HG02623 (cell line): ENCODE data around the gene SEPTIN10.
"Not testable (repeated sequence)": the region's sequence is repeated elsewhere in the genome, so short reads cannot be mapped to it uniquely, and the experiment has no call there.

Experiments
- ATAC-seq: cut with Tn5 transposase; IDR thresholded peaks from one replicate; pipeline ENCODE4 v1.9.1; 2021; ENCODE audit warnings: moderate library complexity; ENCODE audit not compliant: unreplicated experiment

SEPTIN10 gene

GRCh38 chr2:109607766-109608165 lies 6.0 kb downstream of the SEPTIN10 start:
- no peak for ATAC-seq

GRCh38 chr2:109604597-109604996 lies 9.2 kb downstream of the SEPTIN10 start:
- no peak for ATAC-seq

DNA sequence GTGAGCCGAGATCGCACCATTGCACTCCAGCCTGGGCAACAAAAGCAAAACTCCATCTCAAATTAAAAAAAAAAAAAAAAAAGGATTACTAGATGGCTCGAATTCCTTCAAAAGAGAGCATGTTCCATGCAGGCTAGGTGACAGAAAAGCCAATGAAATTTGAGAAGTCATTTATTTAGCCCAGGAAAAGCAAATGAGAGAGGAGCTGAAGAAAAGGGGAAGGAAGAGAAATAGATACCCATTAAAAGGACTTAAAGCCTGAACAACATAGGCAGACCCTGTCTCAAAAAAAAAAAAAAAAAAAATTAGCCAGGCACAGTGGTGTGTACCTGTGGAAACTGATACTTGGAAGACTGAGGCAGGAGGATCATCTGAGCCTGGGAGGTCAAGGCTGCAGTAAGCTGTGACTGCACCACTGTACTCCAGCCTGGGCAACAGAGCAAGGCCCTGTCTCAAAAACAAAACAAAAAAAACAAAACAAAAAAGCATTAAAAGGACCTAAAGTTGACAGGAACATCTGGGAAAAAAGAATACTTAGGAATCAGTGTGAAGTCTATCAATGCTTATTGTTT lies 11.1 kb downstream of the SEPTIN10 start:
- no peak for ATAC-seq

DNA sequence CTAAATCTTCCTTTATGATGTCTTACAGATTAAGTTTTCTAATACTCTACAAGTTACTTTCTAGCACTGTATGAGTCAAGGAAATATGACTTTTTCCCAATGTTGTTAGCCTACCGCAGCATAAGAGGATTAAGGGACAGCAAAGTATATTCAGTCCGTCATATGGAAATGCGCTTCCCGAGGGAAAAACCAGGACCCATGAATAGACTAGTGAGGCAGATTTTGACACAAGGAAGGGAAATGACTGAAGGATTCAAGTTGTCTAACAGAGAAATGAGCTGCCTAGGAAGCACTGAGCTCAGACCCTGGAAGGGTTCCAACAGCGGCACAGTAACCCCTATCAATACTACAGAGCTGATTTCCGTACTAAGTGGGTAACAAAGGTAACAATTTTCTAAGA lies 12.0 kb downstream of the SEPTIN10 start:
- no peak for ATAC-seq

- ATAC-seq: no peak
Observed at GRCh38 chr2:109597283-109597682, 16.5 kb downstream of the SEPTIN10 start.

- no peak for ATAC-seq
Observed at GRCh38 chr2:109595644-109596043, 18.1 kb downstream of the SEPTIN10 start.

GRCh38 chr2:109594246-109594885 lies 19.4 kb downstream of the SEPTIN10 start:
- no peak for ATAC-seq

DNA sequence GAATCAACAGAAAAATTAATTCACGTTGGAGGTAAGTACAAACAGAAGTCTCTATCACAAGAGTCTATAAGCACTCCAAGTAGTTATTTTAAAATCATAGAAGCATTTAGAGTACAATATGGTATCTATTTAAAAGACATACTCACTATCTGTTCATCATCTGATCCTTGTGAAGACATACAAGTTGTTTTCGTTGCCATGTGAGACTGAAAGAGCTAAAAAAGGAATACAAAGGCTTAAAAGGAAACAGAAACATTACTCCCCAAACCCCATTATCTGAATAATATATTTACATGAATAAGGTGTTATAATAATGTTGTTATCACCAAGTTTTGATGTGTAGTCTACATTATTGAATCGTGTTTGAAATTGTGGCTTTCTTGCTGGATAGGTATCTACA lies 20.9 kb downstream of the SEPTIN10 start:
- ATAC-seq: no peak

DNA sequence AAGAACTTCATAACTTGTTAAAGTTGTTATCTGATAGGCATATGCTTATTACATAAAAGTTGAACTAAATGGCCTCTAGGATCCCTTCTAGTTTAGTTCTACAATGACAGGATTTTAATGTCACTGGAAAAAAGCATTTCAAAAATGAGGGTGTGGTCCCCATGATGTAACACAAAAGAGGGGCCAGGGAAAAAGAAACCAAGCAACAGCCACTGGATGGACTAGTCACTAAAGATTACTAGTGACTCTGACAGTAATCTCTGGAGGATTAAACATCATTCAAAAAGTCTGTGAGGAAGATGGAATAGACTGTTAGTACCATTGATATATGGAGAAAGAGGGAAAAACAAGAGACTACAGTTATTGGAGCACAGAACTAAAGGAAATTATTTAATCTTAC lies 22.6 kb downstream of the SEPTIN10 start:
- ATAC-seq: no peak

DNA sequence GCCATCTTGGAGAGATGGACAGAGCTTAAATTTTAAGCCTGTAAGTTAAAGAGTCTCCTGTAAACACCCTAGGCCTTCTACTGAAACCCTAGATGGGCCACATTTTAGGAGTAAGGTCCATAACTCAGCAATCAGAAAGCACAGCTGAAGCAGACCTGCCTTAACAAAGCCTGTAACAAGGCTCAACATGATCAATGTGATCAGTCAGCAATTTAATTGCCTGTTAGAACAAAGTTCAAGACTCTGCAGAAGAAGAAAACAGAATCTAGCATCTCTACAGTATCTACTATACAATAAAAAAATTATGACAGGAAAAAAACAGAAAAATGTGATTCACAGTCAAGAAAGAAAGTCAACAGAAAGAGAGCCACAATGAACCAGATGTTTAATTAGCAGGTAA lies 27.1 kb downstream of the SEPTIN10 start:
- no peak for ATAC-seq

DNA sequence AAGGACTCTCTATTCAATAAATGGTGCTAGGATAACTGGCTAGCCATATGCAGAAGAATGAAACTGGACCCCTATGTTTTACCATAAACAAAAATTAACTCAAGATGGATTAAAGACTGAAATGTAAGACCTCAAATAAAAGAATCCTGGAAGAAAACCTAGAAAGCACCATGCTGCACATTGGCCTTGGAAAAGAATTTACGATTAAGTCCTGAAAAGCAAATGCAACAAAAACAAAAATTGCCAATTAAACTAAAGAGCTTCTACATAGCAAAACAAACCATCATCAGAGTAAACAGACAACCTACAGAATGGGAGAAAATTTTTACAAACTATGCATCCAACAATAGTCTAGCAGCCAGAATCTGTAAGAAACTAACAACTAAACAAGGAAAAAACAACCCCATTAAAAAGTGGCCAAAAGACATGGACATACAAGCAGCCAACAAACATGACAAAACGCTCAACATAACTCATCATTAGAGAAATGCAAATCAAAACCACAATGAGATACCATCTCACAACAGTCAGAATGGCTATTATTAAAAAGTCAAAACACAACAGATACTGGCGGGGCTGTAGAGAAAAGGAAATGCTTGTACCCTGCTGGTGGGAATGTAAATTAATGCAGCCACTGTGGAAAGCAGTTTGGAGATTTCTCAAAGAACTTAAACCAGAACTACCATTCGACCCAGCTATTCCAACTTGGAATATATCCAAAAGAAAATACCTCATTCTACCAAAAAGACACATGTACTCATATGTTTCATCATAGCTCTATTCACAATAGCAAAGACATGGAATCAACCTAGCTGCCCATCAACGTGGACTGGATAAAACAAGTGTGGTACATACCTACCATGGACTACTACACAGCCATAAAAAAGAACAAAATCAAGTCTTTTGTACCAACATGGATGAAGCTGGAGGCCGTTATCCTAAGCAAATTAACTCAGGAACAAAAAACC lies 30.6 kb downstream of the SEPTIN10 start:
- no peak for ATAC-seq

- ATAC-seq: not testable (repeated sequence)
Observed at GRCh38 chr2:109577630-109578029, 36.1 kb downstream of the SEPTIN10 start.

- no peak for ATAC-seq
Observed at GRCh38 chr2:109575373-109575772, 38.4 kb downstream of the SEPTIN10 start.

DNA sequence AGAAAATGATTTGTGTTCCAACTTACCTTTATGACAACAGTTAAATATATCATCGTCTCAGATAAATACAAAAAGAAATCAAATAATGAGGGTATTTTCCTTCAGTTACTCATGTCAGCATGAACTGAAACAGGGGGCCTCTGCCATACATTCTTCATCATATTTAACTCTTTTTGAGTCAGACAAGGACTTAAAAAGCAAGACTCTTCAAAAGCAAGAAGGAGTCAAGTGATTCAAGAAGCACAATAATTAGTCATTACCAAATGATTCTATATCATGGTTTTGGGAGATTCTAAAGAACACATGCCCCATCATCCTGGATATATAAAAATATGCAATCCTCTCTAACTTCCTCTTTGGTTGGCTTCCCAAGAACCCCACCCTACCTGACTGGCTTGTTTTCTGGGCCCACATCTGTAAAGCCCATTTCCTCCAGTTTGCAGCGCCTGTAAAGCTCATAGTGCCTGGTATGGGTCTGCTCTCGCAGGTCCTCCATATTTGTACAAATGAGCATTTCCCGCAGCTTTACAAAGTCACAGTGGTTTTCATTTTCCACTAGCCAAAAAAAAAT lies 49.7 kb downstream of the SEPTIN10 start:
- ATAC-seq: no peak

DNA sequence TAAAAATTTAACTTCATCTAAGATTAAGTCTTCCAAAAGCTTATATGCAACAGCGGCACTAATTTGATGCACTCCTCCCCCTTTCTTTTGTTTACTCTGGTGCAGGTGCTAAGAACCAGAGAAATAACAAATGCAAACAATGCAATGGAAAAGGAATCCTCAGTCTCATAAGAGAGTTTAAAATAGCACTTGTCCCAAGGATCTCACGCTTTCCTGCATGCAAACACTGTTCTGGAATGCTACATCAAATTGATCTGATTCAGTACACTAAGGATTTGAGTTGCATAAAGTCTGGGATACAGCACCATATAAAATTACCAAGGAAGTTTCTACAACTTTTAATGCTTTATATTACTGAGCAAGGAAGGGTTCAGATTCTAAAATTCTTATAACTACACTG lies 50.5 kb downstream of the SEPTIN10 start:
- no peak for ATAC-seq

GRCh38 chr2:109562421-109562820 lies 51.3 kb downstream of the SEPTIN10 start:
- no peak for ATAC-seq

DNA sequence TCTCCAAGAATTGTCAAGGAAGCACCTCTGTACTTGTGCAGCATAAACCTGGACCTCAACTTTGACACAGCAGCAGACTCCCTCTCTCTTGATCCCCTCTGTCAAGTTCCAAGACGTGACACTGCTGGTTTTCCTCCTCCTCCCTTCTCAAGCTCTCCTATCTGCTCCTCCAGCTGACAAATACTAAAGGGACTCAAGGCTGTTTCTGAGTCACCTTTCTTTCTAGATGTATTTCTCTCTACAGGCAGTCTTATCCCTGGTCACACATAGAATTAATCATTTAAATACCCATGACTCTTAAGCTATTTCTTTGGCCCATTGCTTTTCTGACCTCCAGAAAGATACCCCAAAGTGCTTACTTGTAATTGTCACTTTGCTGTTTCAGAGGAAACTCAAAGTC lies 53.5 kb downstream of the SEPTIN10 start:
- no peak for ATAC-seq

GRCh38 chr2:109558076-109558882 lies 55.5 kb downstream of the SEPTIN10 start:
- no peak for ATAC-seq

DNA sequence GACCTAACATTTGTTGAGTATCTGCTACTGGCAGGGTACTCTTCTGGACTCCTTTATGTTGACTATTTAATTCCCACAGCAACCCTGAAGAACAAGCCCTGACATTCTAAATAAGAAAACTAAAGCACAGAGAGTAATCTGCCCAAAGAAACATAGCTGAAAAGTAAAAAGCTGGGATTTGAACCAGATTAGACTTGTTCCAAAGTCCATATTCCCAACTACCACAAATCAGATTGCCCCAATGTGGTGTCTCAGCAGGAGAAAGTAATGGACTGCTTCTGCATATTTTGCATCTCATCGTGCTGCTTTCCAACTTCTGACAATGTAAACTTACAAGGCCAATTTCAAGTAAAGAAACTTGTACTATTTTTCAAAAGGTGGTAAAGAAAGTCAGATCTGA lies 56.5 kb downstream of the SEPTIN10 start:
- no peak for ATAC-seq

GRCh38 chr2:109555346-109555900 lies 58.3 kb downstream of the SEPTIN10 start:
- ATAC-seq: no peak
